Adrenal gland (tissue), 12 donors: ENCODE data around the gene PDE2A. TPM values are rescaled to one million over a fixed set of nuclear protein-coding genes. Genes with fewer than 3 reads are reported as not detected.
A peak's percentile ranks its signal among the peaks of the same experiment; 100 is the strongest.

Experiments used
- DNase-seq, 7 donors: peaks; one replicate each; pipeline ENCODE4 v3.0.0-alpha.2; 2019 to 2020
- H3K27ac ChIP-seq, 5 donors: fragments of 200-600 bp; sonication (generic) in 4 of 5; 1 replicate in 3 of 5; 2 replicates in 2 of 5; pipeline versions ENCODE4 v1.5.1 to v1.8.0; 2016 to 2020; ENCODE audit warnings: mild to moderate bottlenecking in 1 of 5
- H3K27me3 ChIP-seq: fragments of 200-600 bp; 2 replicates; pipeline ENCODE4 v1.8.0; 2021
- H3K36me3 ChIP-seq, 2 donors: fragments of 200-600 bp; replicated peaks in 1 of 2; 1 replicate in 1 of 2; 2 replicates in 1 of 2; pipeline versions ENCODE4 v1.5.1 to v1.8.0; 2018 to 2022
- H3K4me1 ChIP-seq, 2 donors: fragments of 200-600 bp; replicated peaks in 1 of 2; 1 replicate in 1 of 2; 2 replicates in 1 of 2; pipeline versions ENCODE4 v1.5.1 to v1.8.0; 2018 to 2021
- H3K4me3 ChIP-seq, 4 donors: fragments of 200-600 bp; sonication (generic) in 3 of 4; one replicate each; pipeline ENCODE4 v1.5.1; 2016 to 2018
- H3K9me3 ChIP-seq, 3 donors: fragments of 200-600 bp; sonication (generic) in 1 of 3; replicated peaks in 1 of 3; 1 replicate in 2 of 3; 2 replicates in 1 of 3; pipeline versions ENCODE4 v1.5.1 to v1.8.0; 2016 to 2021
- CTCF ChIP-seq, 6 experiments: fragments of 450-650 bp in 4 of 6; fragments of 200-600 bp in 2 of 6; sonication (generic) in 1 of 6; IDR thresholded peaks; 1 replicate in 5 of 6; 2 replicates in 1 of 6; pipeline versions ENCODE4 v1.5.1 to v1.8.0; 2016 to 2021; ENCODE audit warnings: antibody characterized with exemption in 6 of 6, mild to moderate bottlenecking in 2 of 6, moderate library complexity in 1 of 6
- POLR2A ChIP-seq, 2 donors: fragments of 450-650 bp; IDR thresholded peaks; one replicate each; pipeline ENCODE4 v1.6.1; 2017; ENCODE audit warnings: antibody characterized with exemption in 2 of 2, mild to moderate bottlenecking in 2 of 2, moderate library complexity in 1 of 2
- WGBS, 4 donors: extraction: QIAGEN DNeasy Blood & Tissue Kit in 2 of 4; methylation state at CpG; one replicate each; pipeline versions ENCODE4 v1.1.5 to v1.1.7; 2013 to 2017; 5-methylcytosine and 5-hydroxymethylcytosine counted together
- intact Hi-C, 2 donors: fragments of 100-400 bp; cut with DNase I; formaldehyde crosslinking; loops; one replicate each; pipeline versions ENCODE4 v1.14.1 to v1.15.0; 2022 to 2023
- polyA plus RNA-seq, 3 donors: library from polyadenylated mRNA; stranded (reverse); fragments of 200-250 nt in 2 of 3; fragments of 350-450 nt in 1 of 3; fragmentation: Illumina TruSeq in 1 of 3; extraction: RNeasy Lipid Tissue Mini Kit (QIAGEN cat#74804) in 1 of 3; gene quantifications; one replicate each; pipeline ENCODE4 v1.2.3, GENCODE V29; 2013 to 2014
- total RNA-seq, 9 donors: library from RNA; depleted of rRNA in 4 of 9; stranded (reverse); fragments of >200 nt in 4 of 9; fragments of 120-200 nt in 1 of 9; fragmentation: NEBNext Ultra II Directional in 1 of 9; extraction: Animal tissue kit (Norgen Biotek cat#: 25700) in 1 of 9; gene quantifications; one replicate each; pipeline versions ENCODE4 v1.1.0 to v1.2.4, GENCODE V29; 2013 to 2023
- donor health status: healthy with polysubstance abuse.
- donor health status: Bipolar disorder and iron deficiency.
- donor health status: DM: yes; HTN: yes; CAD: no.
- donor health status: DM: no; HTN: no; CAD: no.
- donor health status: DM: no; HTN: no; CAD: no.
- donor health status: DM: yes; HTN: yes; CAD: no.

PDE2A gene
- total and polyA plus RNA-seq, 12 donors = 11.5 to 226 (median 67.6) TPM

- WGBS, 4 donors = 1 to 3% (median 3%) methylated on average over 3 to 30 of the region's 30 CpGs
- DNase-seq = peak; percentile 68 to 84 (median 77)
- H3K9me3 ChIP-seq = no peaks in the 10 kb centered on the region
- intact Hi-C loops = loop anchor here in 1 of 2 donors (10.0 kb wide), 1 partner anchor 202 kb away; no protein-coding TSS in a partner anchor
- H3K27ac ChIP-seq = no peak overlapping the region
- no peak for TF ChIP-seq POLR2A (IDR thresholded peaks at IDR 0.05)
- H3K4me3 ChIP-seq = no peak overlapping the region
- no peaks in the 10 kb centered on the region for H3K36me3 ChIP-seq
- H3K4me1 ChIP-seq = peaks cover 4 to 5% of the 10 kb centered on the region in 2 donors
- H3K27me3 ChIP-seq = no peaks in the 10 kb centered on the region
Measured at GRCh38 chr11:72676861-72677341, 2.7 kb upstream of the PDE2A start.

GRCh38 chr11:72675221-72675620, 999 bp upstream of the PDE2A start:
- TF ChIP-seq POLR2A (IDR thresholded peaks at IDR 0.05) (no peak), CTCF (IDR thresholded peaks at IDR 0.05) (no peak)
- 43 to 55% (median 46%) methylated on average over 2 of the region's 2 CpGs for WGBS, 4 donors

GRCh38 chr11:72673284-72673942, 809 bp downstream of the PDE2A start:
- no peaks in the 10 kb centered on the region for H3K27me3 ChIP-seq
- DNase-seq = no peak
- no peak overlapping the region for H3K27ac ChIP-seq
- intact Hi-C loops = loop anchor here in 1 of 2 donors (10.0 kb wide), 1 partner anchor 199 kb away; no protein-coding TSS in a partner anchor
- no peaks in the 10 kb centered on the region for H3K36me3 ChIP-seq
- no peaks in the 10 kb centered on the region for H3K4me1 ChIP-seq
- 21 to 31% (median 29%) methylated on average over 10 to 12 of the region's 12 CpGs for WGBS, 4 donors
- no peaks in the 10 kb centered on the region for H3K9me3 ChIP-seq
- no peak overlapping the region for H3K4me3 ChIP-seq
- no peak for TF ChIP-seq POLR2A (IDR thresholded peaks at IDR 0.05)
- no peak for TF ChIP-seq CTCF (IDR thresholded peaks at IDR 0.05)

More at GRCh38 chr11:72675221-72675620, 999 bp upstream of the PDE2A start:
- H3K36me3 ChIP-seq = no peaks in the 10 kb centered on the region
- no peaks in the 10 kb centered on the region for H3K9me3 ChIP-seq
- H3K4me1 ChIP-seq = no peaks in the 10 kb centered on the region
- H3K27ac ChIP-seq = no peak overlapping the region
- H3K4me3 ChIP-seq = no peak overlapping the region
- no peak for DNase-seq
- H3K27me3 ChIP-seq = no peaks in the 10 kb centered on the region
- intact Hi-C loops = loop anchor here in 1 of 2 donors (10.0 kb wide), 1 partner anchor 200 kb away; no protein-coding TSS in a partner anchor

- intact Hi-C loops = loop anchor here in 1 of 2 donors (10.0 kb wide), 1 partner anchor 198 kb away; no protein-coding TSS in a partner anchor
- no peak for TF ChIP-seq POLR2A (IDR thresholded peaks at IDR 0.05)
- no peak for TF ChIP-seq CTCF (IDR thresholded peaks at IDR 0.05)
- no peaks in the 10 kb centered on the region for H3K9me3 ChIP-seq
- H3K27me3 ChIP-seq = no peaks in the 10 kb centered on the region
- 67 to 74% (median 70%) methylated on average over 4 of the region's 4 CpGs for WGBS, 4 donors
- H3K4me1 ChIP-seq = no peaks in the 10 kb centered on the region
- no peak overlapping the region for H3K4me3 ChIP-seq
- no peaks in the 10 kb centered on the region for H3K36me3 ChIP-seq
- DNase-seq = no peak
- no peak overlapping the region for H3K27ac ChIP-seq
Measured at GRCh38 chr11:72672597-72673238, 1.5 kb downstream of the PDE2A start.
